WTC11 (cell line): Measurements from ENCODE around the gene FAN1. TPM values are rescaled to one million over a fixed set of nuclear protein-coding genes. Genes with fewer than 3 reads are reported as not detected.

ENCODE experiments used
- ATAC-seq: fragments of 200-7000 bp; cut with Tn5 transposase; 2 replicates; pipeline ENCODE4 v1.10.0; 2021; ENCODE audit warnings: mild to moderate bottlenecking, moderate library complexity
- CTCF ChIA-PET: fragments of 300-600 bp; sonication (Branson Sonifier 250); formaldehyde crosslinking; loops from one replicate; lab custom pipeline; 2021; ENCODE audit warnings: antibody characterized with exemption; lab: Charles Lee
- POLR2A ChIA-PET: fragments of 350-600 bp; sonication (Branson Sonifier 250); formaldehyde crosslinking; loops from one replicate; lab custom pipeline; 2021; ENCODE audit warnings: antibody characterized with exemption; lab: Charles Lee
- DNase-seq: peaks from one replicate; pipeline ENCODE4 v3.0.0; 2021; ENCODE audit warnings: low spot score
- H3K27ac Mint-ChIP-seq: 2 replicates; pipeline ENCODE4 v1.8.0; 2021; ENCODE audit warnings: mixed read lengths
- H3K27me3 Mint-ChIP-seq: 2 replicates; pipeline ENCODE4 v1.8.0; 2021; ENCODE audit warnings: low read depth, mild to moderate bottlenecking, moderate library complexity, mixed read lengths
- H3K36me3 Mint-ChIP-seq: 2 replicates; pipeline ENCODE4 v1.8.0; 2021; ENCODE audit warnings: mixed read lengths
- H3K4me1 Mint-ChIP-seq: 2 replicates; pipeline ENCODE4 v1.8.0; 2022; ENCODE audit warnings: mixed read lengths
- H3K4me3 Mint-ChIP-seq: 2 replicates; pipeline ENCODE4 v1.8.0; 2021; ENCODE audit warnings: mild to moderate bottlenecking, moderate library complexity, mixed read lengths
- H3K9me3 Mint-ChIP-seq: 2 replicates; pipeline ENCODE4 v1.8.0; 2021; ENCODE audit warnings: mixed read lengths
- FOXJ3 ChIP-seq: sonication (generic); formaldehyde crosslinking; IDR thresholded peaks from 2 replicates; pipeline ENCODE4 v1.9.0; 2021; ENCODE audit warnings: missing genetic modification reagents, mild to moderate bottlenecking, borderline replicate concordance
- NFATC4 ChIP-seq: fragments of 250-450 bp; sonication (Bioruptor Pico); IDR thresholded peaks from 2 replicates; pipeline ENCODE4 v1.9.0; 2021; ENCODE audit warnings: mild to moderate bottlenecking
- RORB ChIP-seq: fragments of 250-450 bp; sonication (Bioruptor Pico); IDR thresholded peaks from 2 replicates; pipeline ENCODE4 v1.9.0; 2021; ENCODE audit warnings: mild to moderate bottlenecking
- SMAD4 ChIP-seq: sonication (generic); formaldehyde crosslinking; IDR thresholded peaks from 2 replicates; pipeline ENCODE4 v1.8.0; 2022; ENCODE audit warnings: mild to moderate bottlenecking, missing genetic modification reagents
- SP1 ChIP-seq: sonication (generic); formaldehyde crosslinking; conservative IDR thresholded peaks from 2 replicates; pipeline ENCODE4 v1.8.1; 2022; ENCODE audit warnings: missing genetic modification reagents
- TCF7 ChIP-seq: sonication (generic); formaldehyde crosslinking; IDR thresholded peaks from 2 replicates; pipeline ENCODE4 v1.8.0; 2022; ENCODE audit warnings: mild to moderate bottlenecking, low read depth, missing genetic modification reagents, moderate library complexity
- TP53 ChIP-seq: sonication (generic); formaldehyde crosslinking; IDR thresholded peaks from 2 replicates; pipeline ENCODE4 v1.8.1; 2023; ENCODE audit warnings: mild to moderate bottlenecking, missing genetic modification reagents
- ZBTB21 ChIP-seq: sonication (generic); formaldehyde crosslinking; IDR thresholded peaks from 2 replicates; pipeline ENCODE4 v1.8.1; 2023; ENCODE audit warnings: mild to moderate bottlenecking, missing genetic modification reagents, borderline replicate concordance
- ZNF138 ChIP-seq: sonication (generic); formaldehyde crosslinking; conservative IDR thresholded peaks from 2 replicates; pipeline ENCODE4 v1.8.1; 2022; ENCODE audit warnings: mild to moderate bottlenecking, moderate library complexity, missing genetic modification reagents
- ZNF232 ChIP-seq: sonication (generic); formaldehyde crosslinking; IDR thresholded peaks from 2 replicates; pipeline ENCODE4 v1.8.0; 2022; ENCODE audit warnings: mild to moderate bottlenecking, missing genetic modification reagents
- ZNF263 ChIP-seq: sonication (generic); formaldehyde crosslinking; IDR thresholded peaks from 2 replicates; pipeline ENCODE4 v1.8.1; 2022; ENCODE audit warnings: low read depth, mild to moderate bottlenecking, moderate library complexity, missing genetic modification reagents
- ZNF416 ChIP-seq: fragments of 250-450 bp; sonication (Bioruptor Pico); IDR thresholded peaks from 2 replicates; pipeline ENCODE4 v1.9.0; 2021; ENCODE audit warnings: mild to moderate bottlenecking, inconsistent platforms
- total RNA-seq: library from RNA; stranded (reverse); gene quantifications from 3 replicates; pipeline ENCODE4 v1.2.3, GENCODE V29; 2021
- TF ChIP-seq, protein P1 (sequence below): fragments of 250-450 bp; sonication (Bioruptor Pico); IDR thresholded peaks from 2 replicates; pipeline ENCODE4 v1.9.0; 2021; ENCODE audit warnings: moderate library complexity, mild to moderate bottlenecking, inconsistent platforms, borderline replicate concordance
- TF ChIP-seq, protein P2 (sequence below): sonication (generic); formaldehyde crosslinking; IDR thresholded peaks from 2 replicates; pipeline ENCODE4 v1.8.0; 2022; ENCODE audit warnings: missing genetic modification reagents
- TF ChIP-seq, protein P3 (sequence below): fragments of 250-450 bp; sonication (Bioruptor Pico); IDR thresholded peaks from 2 replicates; pipeline ENCODE4 v1.9.0; 2021; ENCODE audit warnings: mild to moderate bottlenecking
- TF ChIP-seq, protein P4 (sequence below): fragments of 250-450 bp; sonication (Bioruptor Pico); IDR thresholded peaks from 2 replicates; pipeline ENCODE4 v2.1.2; 2022; ENCODE audit warnings: mild to moderate bottlenecking, moderate library complexity
- TF ChIP-seq, protein P5 (sequence below): sonication (generic); formaldehyde crosslinking; IDR thresholded peaks from 2 replicates; pipeline ENCODE4 v1.8.0; 2023; ENCODE audit warnings: missing genetic modification reagents
- TF ChIP-seq, protein P6 (sequence below): fragments of 250-450 bp; sonication (Bioruptor Pico); IDR thresholded peaks from 2 replicates; pipeline ENCODE4 v1.9.0; 2021; ENCODE audit warnings: mild to moderate bottlenecking
- TF ChIP-seq, protein P7 (sequence below): fragments of 250-450 bp; sonication (Bioruptor Pico); IDR thresholded peaks from 2 replicates; pipeline ENCODE4 v1.9.0; 2021; ENCODE audit warnings: mild to moderate bottlenecking, borderline replicate concordance

Gene FAN1
- total RNA-seq, 1 experiment from 2014 or later, result 22.8 TPM

DNA sequence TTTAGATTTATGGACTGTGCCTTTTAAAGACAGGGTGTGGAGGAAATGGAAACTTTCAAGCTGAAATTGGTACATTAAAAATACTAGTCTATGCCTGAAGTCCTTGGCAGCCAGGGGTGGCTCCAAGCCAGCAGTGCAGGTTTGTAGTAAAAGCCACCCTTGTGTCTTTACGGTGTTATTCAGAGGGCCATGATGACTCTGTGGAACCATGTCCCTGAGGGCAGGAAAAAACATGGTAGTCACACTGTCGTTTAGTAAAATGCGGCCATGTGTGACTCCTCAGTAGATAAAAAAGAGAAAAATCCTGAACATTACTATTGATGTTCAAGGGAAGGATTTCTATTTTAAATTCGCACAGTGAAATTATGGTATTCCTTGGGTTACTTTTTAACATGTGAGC, 2.7 kb downstream of the FAN1 start:
- H3K36me3 Mint-ChIP-seq, result peaks cover 26% of the 10 kb centered on the region
- H3K4me1 Mint-ChIP-seq, result peaks cover 14% of the 10 kb centered on the region
- ChIA-PET CTCF (interaction anchor here (1.3 kb wide), 1 partner anchor 223 kb away, joined by 3 read pairs; no protein-coding TSS in a partner anchor), POLR2A (no interaction called here)
- H3K4me3 Mint-ChIP-seq, result no peak overlapping the region
- no peak for DNase-seq
- no peaks in the 10 kb centered on the region; the same call in 1 of the 2 replicates for H3K27me3 Mint-ChIP-seq
- no peak overlapping the region for H3K27ac Mint-ChIP-seq
- TF ChIP-seq, protein P1, sequence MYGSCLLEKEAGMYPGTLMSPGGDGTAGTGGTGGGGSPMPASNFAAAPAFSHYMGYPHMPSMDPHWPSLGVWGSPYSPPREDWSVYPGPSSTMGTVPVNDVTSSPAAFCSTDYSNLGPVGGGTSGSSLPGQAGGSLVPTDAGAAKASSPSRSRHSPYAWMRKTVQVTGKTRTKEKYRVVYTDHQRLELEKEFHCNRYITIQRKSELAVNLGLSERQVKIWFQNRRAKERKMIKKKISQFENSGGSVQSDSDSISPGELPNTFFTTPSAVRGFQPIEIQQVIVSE (CRISPR knock-in tag), result no peak
- no peak for TF ChIP-seq ZBTB21 (CRISPR knock-in tag)
- TF ChIP-seq, protein P2, sequence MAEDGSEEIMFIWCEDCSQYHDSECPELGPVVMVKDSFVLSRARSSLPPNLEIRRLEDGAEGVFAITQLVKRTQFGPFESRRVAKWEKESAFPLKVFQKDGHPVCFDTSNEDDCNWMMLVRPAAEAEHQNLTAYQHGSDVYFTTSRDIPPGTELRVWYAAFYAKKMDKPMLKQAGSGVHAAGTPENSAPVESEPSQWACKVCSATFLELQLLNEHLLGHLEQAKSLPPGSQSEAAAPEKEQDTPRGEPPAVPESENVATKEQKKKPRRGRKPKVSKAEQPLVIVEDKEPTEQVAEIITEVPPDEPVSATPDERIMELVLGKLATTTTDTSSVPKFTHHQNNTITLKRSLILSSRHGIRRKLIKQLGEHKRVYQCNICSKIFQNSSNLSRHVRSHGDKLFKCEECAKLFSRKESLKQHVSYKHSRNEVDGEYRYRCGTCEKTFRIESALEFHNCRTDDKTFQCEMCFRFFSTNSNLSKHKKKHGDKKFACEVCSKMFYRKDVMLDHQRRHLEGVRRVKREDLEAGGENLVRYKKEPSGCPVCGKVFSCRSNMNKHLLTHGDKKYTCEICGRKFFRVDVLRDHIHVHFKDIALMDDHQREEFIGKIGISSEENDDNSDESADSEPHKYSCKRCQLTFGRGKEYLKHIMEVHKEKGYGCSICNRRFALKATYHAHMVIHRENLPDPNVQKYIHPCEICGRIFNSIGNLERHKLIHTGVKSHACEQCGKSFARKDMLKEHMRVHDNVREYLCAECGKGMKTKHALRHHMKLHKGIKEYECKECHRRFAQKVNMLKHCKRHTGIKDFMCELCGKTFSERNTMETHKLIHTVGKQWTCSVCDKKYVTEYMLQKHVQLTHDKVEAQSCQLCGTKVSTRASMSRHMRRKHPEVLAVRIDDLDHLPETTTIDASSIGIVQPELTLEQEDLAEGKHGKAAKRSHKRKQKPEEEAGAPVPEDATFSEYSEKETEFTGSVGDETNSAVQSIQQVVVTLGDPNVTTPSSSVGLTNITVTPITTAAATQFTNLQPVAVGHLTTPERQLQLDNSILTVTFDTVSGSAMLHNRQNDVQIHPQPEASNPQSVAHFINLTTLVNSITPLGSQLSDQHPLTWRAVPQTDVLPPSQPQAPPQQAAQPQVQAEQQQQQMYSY (CRISPR knock-in tag), result no peak
- no peak for TF ChIP-seq NFATC4 (CRISPR knock-in tag)
- TF ChIP-seq TCF7 (CRISPR knock-in tag), result no peak
- TF ChIP-seq, protein P3, sequence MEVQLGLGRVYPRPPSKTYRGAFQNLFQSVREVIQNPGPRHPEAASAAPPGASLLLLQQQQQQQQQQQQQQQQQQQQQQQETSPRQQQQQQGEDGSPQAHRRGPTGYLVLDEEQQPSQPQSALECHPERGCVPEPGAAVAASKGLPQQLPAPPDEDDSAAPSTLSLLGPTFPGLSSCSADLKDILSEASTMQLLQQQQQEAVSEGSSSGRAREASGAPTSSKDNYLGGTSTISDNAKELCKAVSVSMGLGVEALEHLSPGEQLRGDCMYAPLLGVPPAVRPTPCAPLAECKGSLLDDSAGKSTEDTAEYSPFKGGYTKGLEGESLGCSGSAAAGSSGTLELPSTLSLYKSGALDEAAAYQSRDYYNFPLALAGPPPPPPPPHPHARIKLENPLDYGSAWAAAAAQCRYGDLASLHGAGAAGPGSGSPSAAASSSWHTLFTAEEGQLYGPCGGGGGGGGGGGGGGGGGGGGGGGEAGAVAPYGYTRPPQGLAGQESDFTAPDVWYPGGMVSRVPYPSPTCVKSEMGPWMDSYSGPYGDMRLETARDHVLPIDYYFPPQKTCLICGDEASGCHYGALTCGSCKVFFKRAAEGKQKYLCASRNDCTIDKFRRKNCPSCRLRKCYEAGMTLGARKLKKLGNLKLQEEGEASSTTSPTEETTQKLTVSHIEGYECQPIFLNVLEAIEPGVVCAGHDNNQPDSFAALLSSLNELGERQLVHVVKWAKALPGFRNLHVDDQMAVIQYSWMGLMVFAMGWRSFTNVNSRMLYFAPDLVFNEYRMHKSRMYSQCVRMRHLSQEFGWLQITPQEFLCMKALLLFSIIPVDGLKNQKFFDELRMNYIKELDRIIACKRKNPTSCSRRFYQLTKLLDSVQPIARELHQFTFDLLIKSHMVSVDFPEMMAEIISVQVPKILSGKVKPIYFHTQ, result no peak
- no peak for TF ChIP-seq SP1 (CRISPR knock-in tag)
- TF ChIP-seq, protein P4, sequence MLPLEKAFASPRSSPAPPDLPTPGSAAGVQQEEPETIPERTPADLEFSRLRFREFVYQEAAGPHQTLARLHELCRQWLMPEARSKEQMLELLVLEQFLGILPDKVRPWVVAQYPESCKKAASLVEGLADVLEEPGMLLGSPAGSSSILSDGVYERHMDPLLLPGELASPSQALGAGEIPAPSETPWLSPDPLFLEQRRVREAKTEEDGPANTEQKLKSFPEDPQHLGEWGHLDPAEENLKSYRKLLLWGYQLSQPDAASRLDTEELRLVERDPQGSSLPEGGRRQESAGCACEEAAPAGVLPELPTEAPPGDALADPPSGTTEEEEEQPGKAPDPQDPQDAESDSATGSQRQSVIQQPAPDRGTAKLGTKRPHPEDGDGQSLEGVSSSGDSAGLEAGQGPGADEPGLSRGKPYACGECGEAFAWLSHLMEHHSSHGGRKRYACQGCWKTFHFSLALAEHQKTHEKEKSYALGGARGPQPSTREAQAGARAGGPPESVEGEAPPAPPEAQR, result no peak
- TF ChIP-seq, protein P5, sequence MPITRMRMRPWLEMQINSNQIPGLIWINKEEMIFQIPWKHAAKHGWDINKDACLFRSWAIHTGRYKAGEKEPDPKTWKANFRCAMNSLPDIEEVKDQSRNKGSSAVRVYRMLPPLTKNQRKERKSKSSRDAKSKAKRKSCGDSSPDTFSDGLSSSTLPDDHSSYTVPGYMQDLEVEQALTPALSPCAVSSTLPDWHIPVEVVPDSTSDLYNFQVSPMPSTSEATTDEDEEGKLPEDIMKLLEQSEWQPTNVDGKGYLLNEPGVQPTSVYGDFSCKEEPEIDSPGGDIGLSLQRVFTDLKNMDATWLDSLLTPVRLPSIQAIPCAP (CRISPR knock-in tag), result no peak
- no peak for TF ChIP-seq RORB (CRISPR knock-in tag)
- TF ChIP-seq ZNF138 (CRISPR knock-in tag), result no peak
- no peak for TF ChIP-seq SMAD4 (CRISPR knock-in tag)
- TF ChIP-seq, protein P6, sequence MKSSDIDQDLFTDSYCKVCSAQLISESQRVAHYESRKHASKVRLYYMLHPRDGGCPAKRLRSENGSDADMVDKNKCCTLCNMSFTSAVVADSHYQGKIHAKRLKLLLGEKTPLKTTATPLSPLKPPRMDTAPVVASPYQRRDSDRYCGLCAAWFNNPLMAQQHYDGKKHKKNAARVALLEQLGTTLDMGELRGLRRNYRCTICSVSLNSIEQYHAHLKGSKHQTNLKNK (CRISPR knock-in tag), result no peak
- TF ChIP-seq ZNF416 (CRISPR knock-in tag), result no peak
- no peak for ATAC-seq
- no peaks in the 10 kb centered on the region for H3K9me3 Mint-ChIP-seq

DNA sequence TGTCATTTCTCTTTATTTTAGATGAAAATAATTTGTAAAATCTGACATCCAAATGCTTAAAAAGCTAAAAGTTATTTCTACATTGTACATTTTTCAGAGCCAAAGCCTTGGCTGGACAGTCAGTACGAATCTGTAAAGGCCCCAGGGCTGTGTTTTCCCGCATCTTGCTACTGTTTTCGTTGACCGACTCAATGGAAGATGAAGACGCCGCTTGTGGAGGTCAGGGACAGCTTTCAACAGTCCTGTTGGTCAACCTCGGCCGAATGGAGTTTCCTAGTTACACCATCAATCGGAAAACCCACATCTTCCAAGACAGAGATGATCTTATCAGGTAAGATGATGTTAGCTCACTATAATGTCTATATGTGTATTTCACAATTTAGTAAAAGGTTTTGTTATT, 10.0 kb downstream of the FAN1 start:
- Mint-ChIP-seq H3K4me3 (no peak overlapping the region), H3K27me3 (no peaks in the 10 kb centered on the region), H3K36me3 (peaks cover 46% of the 10 kb centered on the region), H3K9me3 (no peaks in the 10 kb centered on the region), H3K27ac (peak overlapping the region; percentile 12; the same call in 1 of the 2 replicates), H3K4me1 (no peaks in the 10 kb centered on the region)
- ATAC-seq (no peak), DNase-seq (no peak)
- ChIA-PET POLR2A (no interaction called here), CTCF (no interaction called here)
- no peak for TF ChIP-seq SP1 (CRISPR knock-in tag)
- TF ChIP-seq, protein P6 (CRISPR knock-in tag), result no peak
- TF ChIP-seq ZNF232 (CRISPR knock-in tag), result no peak
- no peak for TF ChIP-seq TP53 (CRISPR knock-in tag)
- TF ChIP-seq, protein P4, result no peak
- TF ChIP-seq ZNF263 (CRISPR knock-in tag), result no peak
- TF ChIP-seq, protein P7, sequence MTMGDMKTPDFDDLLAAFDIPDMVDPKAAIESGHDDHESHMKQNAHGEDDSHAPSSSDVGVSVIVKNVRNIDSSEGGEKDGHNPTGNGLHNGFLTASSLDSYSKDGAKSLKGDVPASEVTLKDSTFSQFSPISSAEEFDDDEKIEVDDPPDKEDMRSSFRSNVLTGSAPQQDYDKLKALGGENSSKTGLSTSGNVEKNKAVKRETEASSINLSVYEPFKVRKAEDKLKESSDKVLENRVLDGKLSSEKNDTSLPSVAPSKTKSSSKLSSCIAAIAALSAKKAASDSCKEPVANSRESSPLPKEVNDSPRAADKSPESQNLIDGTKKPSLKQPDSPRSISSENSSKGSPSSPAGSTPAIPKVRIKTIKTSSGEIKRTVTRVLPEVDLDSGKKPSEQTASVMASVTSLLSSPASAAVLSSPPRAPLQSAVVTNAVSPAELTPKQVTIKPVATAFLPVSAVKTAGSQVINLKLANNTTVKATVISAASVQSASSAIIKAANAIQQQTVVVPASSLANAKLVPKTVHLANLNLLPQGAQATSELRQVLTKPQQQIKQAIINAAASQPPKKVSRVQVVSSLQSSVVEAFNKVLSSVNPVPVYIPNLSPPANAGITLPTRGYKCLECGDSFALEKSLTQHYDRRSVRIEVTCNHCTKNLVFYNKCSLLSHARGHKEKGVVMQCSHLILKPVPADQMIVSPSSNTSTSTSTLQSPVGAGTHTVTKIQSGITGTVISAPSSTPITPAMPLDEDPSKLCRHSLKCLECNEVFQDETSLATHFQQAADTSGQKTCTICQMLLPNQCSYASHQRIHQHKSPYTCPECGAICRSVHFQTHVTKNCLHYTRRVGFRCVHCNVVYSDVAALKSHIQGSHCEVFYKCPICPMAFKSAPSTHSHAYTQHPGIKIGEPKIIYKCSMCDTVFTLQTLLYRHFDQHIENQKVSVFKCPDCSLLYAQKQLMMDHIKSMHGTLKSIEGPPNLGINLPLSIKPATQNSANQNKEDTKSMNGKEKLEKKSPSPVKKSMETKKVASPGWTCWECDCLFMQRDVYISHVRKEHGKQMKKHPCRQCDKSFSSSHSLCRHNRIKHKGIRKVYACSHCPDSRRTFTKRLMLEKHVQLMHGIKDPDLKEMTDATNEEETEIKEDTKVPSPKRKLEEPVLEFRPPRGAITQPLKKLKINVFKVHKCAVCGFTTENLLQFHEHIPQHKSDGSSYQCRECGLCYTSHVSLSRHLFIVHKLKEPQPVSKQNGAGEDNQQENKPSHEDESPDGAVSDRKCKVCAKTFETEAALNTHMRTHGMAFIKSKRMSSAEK, result no peak
- no peak for TF ChIP-seq FOXJ3 (CRISPR knock-in tag)
